HG02884 (cell line): ENCODE measurements around the gene OCIAD2.
"Not testable (repeated sequence)": the region's sequence is repeated elsewhere in the genome, so short reads cannot be mapped to it uniquely, and the experiment has no call there.

Source experiments
- ATAC-seq: cut with Tn5 transposase; IDR thresholded peaks from one replicate; pipeline ENCODE4 v1.9.1; 2021; ENCODE audit warnings: mild to moderate bottlenecking, moderate library complexity; ENCODE audit not compliant: unreplicated experiment

The OCIAD2 gene

GRCh38 chr4:48907706-48908477 lies 1.3 kb upstream of the OCIAD2 start:
- no peak for ATAC-seq

- no peak for ATAC-seq
Observed at GRCh38 chr4:48905363-48906015, 1.1 kb downstream of the OCIAD2 start.

GRCh38 chr4:48904541-48905142 lies 1.9 kb downstream of the OCIAD2 start:
- no peak for ATAC-seq

GRCh38 chr4:48904101-48904500 lies 2.5 kb downstream of the OCIAD2 start:
- no peak for ATAC-seq

- ATAC-seq, result no peak
Observed at GRCh38 chr4:48902266-48902665, 4.3 kb downstream of the OCIAD2 start.

- ATAC-seq, result no peak
Observed at GRCh38 chr4:48901196-48901595, 5.4 kb downstream of the OCIAD2 start.

- ATAC-seq, result no peak
Observed at GRCh38 chr4:48899950-48900349, 6.6 kb downstream of the OCIAD2 start.

GRCh38 chr4:48899432-48899749 lies 7.2 kb downstream of the OCIAD2 start:
- no peak for ATAC-seq

GRCh38 chr4:48898733-48899431 lies 7.7 kb downstream of the OCIAD2 start:
- no peak for ATAC-seq

- ATAC-seq, result no peak
Observed at GRCh38 chr4:48896845-48897244, 9.7 kb downstream of the OCIAD2 start.

GRCh38 chr4:48891028-48891619 lies 15.4 kb downstream of the OCIAD2 start:
- ATAC-seq, result no peak

- ATAC-seq, result not testable (repeated sequence)
Observed at GRCh38 chr4:48889750-48890149, 16.8 kb downstream of the OCIAD2 start.

GRCh38 chr4:48881646-48882045 lies 24.9 kb downstream of the OCIAD2 start:
- ATAC-seq, result not testable (repeated sequence)

GRCh38 chr4:48879561-48880442 lies 26.8 kb downstream of the OCIAD2 start:
- no peak for ATAC-seq

GRCh38 chr4:48877827-48878535 lies 28.6 kb downstream of the OCIAD2 start:
- ATAC-seq, result no peak

- not testable (repeated sequence) for ATAC-seq
Observed at GRCh38 chr4:48864696-48865095, 41.9 kb downstream of the OCIAD2 start.

- no peak for ATAC-seq
Observed at GRCh38 chr4:48863728-48864127, 42.8 kb downstream of the OCIAD2 start.

GRCh38 chr4:48862661-48863060 lies 43.9 kb downstream of the OCIAD2 start:
- ATAC-seq, result no peak

GRCh38 chr4:48862038-48862437 lies 44.5 kb downstream of the OCIAD2 start:
- no peak for ATAC-seq

- ATAC-seq, result no peak
Observed at GRCh38 chr4:48858130-48858529, 48.4 kb downstream of the OCIAD2 start.
